ENCODE measurements around the gene PUSL1.

PUSL1 gene

DNA sequence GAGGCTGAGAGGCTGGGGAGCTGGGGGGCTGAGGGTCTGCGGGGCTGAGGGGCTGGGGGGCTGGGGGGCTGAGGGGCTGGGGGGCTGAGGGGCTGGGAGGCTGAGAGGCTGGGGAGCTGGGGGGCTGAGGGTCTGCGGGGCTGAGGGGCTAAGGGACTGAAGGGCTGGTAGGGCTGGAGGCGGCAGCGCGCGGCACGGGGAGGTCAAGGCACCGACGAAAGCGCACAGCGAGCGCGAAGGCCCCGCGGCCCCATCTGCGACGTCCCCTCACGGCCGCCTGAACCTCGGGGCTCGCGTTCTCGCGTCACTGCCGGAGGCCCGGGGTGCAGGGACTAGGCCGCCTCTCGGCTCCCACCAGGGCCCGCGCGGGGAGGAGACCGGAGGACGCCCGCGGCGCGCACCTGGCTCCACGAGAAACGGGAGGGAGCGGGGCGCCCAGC is 15.7 kb downstream of the PUSL1 start:
- DNase-seq (ENCODE audit: low read depth in 2 of 2), result no peak

DNA sequence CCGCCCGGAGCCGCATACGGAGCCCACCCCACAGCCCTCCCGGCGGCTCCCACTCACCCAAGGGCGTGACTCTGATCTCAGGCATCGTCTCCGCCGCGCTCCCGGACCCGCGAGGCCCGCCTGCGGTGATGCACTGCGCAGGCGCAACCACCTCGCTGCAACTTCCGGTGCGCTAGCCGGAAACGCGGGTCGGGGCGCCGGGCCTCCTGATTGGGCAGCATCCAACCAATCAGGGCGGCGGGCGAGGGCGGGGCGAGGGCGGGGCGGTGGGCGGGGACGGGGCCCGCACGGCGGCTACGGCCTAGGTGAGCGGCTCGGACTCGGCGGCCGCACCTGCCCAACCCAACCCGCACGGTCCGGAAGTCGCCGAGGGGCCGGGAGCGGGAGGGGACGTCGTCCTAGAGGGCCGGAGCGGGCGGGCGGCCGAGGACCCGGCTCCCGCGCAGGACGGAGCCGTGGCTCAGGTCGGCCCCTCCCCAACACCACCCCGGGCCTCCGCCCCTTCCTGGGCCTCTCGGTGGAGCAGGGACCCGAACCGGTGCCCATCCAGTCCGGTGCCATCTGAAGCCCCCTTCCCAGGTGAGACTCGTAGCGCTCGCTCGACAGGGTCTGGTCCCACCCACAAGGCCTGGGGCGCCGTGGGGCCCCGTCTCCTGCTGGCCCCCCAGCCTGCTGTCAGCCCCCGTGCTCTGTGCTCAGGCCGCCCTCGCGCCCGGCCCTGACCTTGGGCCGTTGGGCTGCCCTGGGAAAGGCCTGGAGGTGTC is 16.3 kb downstream of the PUSL1 start, which contains the start of the genes CPTP and INTS11:
Gene CPTP, plus strand, starts transcription at position 279 of the 764 bp plus-strand sequence. CDS start 2,109 bp downstream, outside the sequence.
Gene INTS11, minus strand, starts transcription at position 137 of the 764 bp plus-strand sequence. Its CDS starts 52 bp downstream, at position 85.
- peak; percentile 91 to 93 for DNase-seq (ENCODE audit: low read depth in 2 of 2)

DNA sequence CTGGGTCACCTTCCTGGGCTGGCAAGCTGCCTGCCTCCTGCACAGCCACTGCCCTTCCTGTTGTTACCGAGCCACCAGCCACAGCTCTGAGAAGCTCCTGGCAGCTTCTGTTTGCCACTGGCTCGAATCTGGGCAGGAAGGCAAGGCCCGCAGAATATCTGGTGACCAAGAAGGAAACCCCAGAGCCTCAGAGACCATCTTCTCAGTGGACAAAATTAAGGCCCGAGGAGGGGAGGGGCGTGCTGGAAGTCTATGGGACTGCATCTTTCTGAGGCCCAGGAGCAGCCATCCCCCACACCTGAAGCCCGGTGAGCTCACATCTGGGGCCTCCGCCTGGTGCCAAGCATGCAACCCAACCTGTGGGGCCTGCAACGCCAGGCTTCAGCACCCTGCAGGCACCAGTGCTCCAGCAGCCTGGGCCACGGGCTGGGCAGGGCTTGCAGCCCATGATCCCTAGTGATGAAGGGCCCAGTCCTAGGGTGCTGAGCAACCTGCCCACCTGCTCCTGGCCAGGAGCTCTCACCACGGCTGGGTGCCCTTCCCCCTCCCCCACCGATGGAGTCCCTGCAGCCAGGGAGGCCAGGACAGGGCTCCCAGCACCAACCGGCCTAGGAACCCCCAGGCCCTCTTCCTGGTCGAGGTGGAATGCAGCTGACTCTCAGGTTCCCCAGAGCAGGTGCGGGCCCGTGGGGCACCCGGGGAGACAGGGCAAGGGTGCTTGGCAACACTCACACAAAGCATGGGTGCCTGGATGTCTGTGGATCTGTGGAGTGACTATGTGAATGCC is 17.1 kb downstream of the PUSL1 start:
- DNase-seq (ENCODE audit: low read depth in 2 of 2), result no peak

DNA sequence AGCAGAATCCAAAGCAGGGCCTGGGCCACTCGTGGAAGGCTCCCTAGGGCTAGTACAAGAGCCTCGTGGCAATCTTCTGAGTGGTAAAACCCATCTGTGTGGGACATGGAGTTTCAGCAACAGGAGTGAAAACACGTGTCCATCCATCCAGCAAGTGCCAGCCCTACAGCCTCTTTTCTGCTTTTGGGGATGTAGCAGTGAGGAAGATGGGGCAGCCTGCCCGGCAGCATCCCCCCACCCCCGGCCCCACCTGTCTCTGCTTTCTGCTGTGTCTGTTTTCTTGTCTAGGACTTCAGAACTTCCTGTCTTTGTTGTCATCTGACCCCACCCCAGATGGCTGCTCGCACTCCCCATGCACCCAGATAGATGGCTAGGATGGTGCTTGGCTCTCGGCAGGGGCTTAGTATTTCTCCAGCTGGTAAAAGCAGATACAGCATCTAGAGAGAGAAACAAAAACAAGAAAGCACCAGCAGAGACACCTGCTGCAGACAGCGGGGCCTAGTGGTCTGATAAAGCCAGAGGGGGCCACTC is 17.7 kb downstream of the PUSL1 start:
- no peak for DNase-seq (ENCODE audit: low read depth in 2 of 2)

DNA sequence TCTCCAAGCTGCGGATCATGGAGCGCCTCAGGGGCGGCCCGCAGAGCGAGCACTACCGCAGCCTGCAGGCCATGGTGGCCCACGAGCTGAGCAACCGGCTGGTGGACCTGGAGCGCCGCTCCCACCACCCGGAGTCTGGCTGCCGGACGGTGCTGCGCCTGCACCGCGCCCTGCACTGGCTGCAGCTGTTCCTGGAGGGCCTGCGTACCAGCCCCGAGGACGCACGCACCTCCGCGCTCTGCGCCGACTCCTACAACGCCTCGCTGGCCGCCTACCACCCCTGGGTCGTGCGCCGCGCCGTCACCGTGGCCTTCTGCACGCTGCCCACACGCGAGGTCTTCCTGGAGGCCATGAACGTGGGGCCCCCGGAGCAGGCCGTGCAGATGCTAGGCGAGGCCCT is 18.9 kb downstream of the PUSL1 start:
- no peak for DNase-seq (ENCODE audit: low read depth in 2 of 2)

DNA sequence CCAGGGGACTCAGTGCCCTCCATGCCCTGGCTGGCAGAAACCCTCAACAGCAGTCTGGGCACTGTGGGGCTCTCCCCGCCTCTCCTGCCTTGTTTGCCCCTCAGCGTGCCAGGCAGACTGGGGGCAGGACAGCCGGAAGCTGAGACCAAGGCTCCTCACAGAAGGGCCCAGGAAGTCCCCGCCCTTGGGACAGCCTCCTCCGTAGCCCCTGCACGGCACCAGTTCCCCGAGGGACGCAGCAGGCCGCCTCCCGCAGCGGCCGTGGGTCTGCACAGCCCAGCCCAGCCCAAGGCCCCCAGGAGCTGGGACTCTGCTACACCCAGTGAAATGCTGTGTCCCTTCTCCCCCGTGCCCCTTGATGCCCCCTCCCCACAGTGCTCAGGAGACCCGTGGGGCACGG is 19.9 kb downstream of the PUSL1 start:
- DNase-seq (ENCODE audit: low read depth in 2 of 2), result no peak

DNA sequence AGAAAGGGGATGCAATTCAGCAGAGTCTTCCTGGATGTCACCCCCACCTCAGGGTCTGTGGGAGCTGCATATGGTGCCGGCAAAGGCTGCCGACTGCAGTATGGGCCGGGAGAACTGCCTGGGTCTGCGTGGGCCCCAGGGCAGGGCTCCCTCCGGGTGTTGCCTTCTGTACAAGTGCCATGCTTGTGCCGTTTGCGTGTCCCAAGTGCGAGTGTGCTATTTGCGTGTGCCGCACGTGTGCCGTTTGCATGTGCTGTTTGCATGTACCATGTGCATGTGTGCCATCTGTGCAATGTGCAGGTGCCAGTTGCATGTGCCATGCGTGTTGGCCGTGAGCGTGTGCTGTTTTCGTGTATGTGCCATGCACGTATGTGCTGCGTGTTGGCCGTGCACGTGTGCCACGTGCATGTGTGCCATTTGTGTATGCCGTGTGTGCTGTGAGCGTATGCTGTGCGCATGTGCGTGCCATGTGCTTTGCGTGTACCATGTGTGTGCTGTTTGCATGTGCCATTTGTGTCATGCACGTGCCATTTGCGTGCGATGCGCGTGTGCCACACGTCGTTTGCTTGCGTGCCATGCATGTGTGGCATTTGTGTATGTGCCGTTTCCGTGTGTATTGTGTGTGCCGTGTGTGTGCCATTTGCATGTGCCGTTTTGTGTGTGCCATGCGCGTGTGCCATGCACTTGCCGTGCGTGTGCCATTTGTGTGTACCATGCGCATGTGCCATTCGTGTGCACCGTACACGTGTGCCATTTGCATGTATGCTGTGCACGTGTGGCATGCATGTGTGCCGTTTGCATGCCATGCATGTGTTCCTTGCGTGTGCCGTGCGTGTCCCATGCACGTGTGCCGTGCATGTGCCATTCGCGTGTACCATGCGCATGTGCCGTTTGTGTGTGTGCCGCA is 21.2 kb downstream of the PUSL1 start:
- DNase-seq (ENCODE audit: low read depth in 2 of 2), result no peak

DNA sequence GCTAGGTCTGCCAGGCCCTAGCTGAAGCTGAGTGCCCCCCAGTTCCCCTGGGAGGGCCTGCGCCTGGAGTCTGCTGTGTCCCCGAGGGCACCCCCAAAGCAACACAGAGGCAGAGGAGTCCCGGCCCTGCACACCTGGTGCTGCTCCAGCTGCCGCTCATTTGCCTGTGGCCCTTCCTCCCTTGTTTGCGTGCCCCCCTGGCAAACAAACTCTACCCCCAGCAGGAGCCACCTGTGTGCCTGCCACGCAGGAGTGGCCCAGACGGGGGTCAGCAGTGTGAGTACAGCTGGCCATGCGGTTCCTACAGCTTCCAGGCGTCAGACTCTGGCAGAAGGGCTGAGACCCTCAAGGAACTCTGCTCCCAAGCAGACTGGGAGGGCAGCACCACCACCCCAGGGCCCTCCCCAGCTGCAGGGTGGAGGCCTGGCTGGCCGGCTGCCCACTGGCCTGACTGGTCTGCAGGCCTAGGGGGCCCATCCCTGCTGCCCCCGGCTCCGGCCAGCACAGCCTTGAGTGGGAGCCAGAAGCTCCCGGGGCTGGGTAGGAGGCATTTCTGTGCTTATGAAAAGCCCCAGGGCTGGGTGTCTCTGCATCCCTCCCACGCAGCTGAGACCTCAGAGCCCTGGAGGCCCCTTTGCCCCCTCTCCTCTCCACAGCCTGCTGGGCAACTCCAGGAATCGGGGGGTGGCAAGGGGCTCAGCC is 22.1 kb downstream of the PUSL1 start:
- no peak for DNase-seq (ENCODE audit: low read depth in 2 of 2)

DNA sequence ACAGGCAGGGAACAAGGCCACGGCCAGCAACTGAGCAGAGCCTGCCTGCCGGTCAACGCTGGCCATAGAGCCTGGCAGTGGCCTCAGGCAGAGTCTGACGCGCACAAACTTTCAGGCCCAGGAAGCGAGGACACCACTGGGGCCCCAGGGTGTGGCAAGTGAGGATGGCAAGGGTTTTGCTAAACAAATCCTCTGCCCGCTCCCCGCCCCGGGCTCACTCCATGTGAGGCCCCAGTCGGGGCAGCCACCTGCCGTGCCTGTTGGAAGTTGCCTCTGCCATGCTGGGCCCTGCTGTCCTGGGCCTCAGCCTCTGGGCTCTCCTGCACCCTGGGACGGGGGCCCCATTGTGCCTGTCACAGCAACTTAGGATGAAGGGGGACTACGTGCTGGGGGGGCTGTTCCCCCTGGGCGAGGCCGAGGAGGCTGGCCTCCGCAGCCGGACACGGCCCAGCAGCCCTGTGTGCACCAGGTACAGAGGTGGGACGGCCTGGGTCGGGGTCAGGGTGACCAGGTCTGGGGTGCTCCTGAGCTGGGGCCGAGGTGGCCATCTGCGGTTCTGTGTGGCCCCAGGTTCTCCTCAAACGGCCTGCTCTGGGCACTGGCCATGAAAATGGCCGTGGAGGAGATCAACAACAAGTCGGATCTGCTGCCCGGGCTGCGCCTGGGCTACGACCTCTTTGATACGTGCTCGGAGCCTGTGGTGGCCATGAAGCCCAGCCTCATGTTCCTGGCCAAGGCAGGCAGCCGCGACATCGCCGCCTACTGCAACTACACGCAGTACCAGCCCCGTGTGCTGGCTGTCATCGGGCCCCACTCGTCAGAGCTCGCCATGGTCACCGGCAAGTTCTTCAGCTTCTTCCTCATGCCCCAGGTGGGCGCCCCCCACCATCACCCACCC is 22.9 kb downstream of the PUSL1 start, which contains the start of gene TAS1R3:
Gene TAS1R3, plus strand, starts transcription at position 213 of the 898 bp plus-strand sequence. Its CDS starts 66 bp downstream, at position 279.
- DNase-seq (ENCODE audit: low read depth in 2 of 2), result no peak

DNA sequence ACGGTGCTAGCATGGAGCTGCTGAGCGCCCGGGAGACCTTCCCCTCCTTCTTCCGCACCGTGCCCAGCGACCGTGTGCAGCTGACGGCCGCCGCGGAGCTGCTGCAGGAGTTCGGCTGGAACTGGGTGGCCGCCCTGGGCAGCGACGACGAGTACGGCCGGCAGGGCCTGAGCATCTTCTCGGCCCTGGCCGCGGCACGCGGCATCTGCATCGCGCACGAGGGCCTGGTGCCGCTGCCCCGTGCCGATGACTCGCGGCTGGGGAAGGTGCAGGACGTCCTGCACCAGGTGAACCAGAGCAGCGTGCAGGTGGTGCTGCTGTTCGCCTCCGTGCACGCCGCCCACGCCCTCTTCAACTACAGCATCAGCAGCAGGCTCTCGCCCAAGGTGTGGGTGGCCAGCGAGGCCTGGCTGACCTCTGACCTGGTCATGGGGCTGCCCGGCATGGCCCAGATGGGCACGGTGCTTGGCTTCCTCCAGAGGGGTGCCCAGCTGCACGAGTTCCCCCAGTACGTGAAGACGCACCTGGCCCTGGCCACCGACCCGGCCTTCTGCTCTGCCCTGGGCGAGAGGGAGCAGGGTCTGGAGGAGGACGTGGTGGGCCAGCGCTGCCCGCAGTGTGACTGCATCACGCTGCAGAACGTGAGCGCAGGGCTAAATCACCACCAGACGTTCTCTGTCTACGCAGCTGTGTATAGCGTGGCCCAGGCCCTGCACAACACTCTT is 23.8 kb downstream of the PUSL1 start:
- DNase-seq (ENCODE audit: low read depth in 2 of 2), result no peak

DNA sequence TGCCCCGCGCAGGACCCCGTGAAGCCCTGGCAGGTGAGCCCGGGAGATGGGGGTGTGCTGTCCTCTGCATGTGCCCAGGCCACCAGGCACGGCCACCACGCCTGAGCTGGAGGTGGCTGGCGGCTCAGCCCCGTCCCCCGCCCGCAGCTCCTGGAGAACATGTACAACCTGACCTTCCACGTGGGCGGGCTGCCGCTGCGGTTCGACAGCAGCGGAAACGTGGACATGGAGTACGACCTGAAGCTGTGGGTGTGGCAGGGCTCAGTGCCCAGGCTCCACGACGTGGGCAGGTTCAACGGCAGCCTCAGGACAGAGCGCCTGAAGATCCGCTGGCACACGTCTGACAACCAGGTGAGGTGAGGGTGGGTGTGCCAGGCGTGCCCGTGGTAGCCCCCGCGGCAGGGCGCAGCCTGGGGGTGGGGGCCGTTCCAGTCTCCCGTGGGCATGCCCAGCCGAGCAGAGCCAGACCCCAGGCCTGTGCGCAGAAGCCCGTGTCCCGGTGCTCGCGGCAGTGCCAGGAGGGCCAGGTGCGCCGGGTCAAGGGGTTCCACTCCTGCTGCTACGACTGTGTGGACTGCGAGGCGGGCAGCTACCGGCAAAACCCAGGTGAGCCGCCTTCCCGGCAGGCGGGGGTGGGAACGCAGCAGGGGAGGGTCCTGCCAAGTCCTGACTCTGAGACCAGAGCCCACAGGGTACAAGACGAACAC is 24.5 kb downstream of the PUSL1 start:
- DNase-seq (ENCODE audit: low read depth in 2 of 2), result no peak

DNA sequence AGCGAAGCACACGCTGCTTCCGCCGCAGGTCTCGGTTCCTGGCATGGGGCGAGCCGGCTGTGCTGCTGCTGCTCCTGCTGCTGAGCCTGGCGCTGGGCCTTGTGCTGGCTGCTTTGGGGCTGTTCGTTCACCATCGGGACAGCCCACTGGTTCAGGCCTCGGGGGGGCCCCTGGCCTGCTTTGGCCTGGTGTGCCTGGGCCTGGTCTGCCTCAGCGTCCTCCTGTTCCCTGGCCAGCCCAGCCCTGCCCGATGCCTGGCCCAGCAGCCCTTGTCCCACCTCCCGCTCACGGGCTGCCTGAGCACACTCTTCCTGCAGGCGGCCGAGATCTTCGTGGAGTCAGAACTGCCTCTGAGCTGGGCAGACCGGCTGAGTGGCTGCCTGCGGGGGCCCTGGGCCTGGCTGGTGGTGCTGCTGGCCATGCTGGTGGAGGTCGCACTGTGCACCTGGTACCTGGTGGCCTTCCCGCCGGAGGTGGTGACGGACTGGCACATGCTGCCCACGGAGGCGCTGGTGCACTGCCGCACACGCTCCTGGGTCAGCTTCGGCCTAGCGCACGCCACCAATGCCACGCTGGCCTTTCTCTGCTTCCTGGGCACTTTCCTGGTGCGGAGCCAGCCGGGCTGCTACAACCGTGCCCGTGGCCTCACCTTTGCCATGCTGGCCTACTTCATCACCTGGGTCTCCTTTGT is 25.3 kb downstream of the PUSL1 start:
- no peak for DNase-seq (ENCODE audit: low read depth in 2 of 2)

DNA sequence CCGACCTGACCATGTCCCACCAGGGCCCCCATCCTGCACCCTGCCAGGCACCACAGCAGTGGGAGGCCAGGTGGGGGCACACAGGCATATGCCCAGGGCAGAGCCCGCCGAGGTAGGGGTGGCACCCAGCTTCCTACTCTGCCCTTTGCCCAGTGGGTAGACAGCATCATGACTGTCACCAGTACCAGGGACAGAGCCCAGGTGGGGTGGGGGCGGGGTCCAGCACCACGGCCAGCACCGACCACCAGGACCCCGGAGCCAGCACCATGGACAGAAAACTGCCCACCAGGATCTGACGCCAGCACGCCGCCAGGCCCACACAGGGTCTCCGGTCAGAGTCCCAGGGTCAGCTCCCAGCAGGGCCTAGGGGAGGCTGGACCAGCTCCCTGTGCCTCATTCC is 26.4 kb downstream of the PUSL1 start:
- no peak for DNase-seq (ENCODE audit: low read depth in 2 of 2)

DNA sequence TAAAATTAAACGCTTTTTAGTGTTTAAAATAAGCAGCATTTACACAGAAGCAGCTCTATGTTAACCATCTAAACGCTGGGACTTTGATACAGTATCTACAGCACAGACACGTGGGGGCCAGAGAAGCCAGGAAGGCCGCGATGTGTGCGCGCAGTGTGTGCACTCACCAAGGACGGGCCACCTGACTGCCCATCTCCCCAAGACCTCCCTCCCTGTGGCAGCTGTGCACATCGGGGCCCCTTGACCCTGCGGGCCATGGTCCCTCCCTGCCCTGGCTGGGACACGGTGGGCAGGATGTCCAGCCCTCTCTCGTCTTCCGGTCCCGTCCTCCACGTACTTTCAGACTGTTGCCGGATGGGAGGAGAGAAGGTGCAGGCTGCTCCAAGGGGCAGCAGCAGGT is 26.9 kb downstream of the PUSL1 start:
- DNase-seq (ENCODE audit: low read depth in 2 of 2), result no peak

DNA sequence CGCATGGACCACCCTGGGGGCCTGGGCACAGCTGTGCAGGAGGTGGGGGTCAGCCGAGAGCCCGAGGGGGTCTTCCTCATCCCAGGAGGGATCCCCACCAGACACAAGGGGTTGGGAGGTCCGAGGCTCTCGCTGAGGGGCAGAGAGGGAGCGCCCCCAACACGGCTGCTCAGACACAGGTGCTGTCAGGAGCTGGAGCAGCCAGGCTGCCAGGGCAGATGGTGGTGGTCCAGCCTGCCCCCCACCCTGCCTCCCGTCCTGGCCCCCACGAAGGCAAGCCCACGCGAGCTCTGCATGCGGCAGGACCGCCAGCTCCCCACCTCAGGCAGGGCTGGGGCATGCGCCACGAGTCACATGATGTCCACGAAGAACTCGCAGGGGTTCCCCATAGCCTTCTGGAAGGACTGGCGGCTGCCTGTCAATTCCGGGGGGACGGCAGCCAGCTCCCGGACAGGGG is 27.4 kb downstream of the PUSL1 start:
- no peak for DNase-seq (ENCODE audit: low read depth in 2 of 2)

DNA sequence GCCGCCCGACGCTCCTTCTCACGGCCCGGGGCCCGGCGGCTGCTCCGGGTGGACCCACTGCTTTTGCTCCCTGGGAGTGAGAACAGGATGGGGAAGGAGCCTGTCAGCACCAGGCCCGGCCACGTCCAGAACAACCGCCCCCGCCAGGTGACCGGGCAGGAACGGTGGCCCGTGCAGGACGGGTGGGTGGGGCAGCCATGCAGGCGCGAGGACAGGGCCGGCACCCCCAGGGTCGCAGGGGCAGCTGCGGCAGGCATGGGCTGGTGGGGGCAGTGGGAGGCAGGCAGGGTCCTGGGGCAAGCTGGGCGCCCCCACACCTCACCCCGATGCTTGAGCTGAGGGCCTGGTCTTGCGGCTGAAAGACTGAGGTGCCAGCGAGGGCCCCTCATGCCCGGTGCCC is 28.0 kb downstream of the PUSL1 start:
- no peak for DNase-seq (ENCODE audit: low read depth in 2 of 2)

DNA sequence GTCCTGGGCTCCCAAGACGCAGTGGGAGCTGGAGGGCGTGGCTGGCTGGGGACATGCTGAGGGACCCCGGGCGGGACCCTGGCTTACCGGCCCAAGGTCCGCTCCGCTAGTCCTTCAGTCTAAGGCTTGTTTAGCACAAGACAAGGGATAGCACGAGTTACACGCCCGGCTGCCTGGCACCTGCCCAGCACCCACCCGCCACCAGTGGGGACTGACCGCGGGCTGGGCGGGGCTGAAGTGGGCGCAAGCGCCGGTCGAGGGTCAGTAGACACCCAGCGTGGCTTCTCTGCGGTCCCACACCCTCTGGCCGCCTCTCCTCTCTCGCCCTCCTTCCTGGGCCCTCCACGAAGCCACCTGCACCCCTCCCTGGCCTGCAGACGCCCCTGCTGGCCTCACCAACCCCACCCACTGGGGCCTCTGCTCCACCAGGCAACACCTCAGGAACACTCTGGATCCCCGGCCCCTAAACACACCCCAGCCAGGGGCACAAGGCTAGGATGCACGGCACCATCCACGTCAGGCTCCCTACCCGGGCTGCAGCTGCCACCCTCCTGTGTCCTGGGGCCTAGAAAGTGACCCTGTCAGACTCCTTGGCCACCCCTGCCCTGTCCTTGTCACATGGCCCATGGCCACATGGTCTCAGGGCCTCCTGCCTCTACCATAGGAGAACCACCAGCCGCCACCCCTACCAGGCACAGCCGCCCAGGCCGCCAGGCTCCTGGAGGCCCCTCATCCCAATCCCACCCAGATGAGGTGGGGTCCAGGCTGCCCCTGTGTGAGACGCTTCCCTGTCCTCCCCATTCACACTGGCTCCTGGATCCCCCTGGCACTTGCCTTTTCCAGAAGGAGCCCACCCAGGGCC is 28.8 kb downstream of the PUSL1 start:
- no peak for DNase-seq (ENCODE audit: low read depth in 2 of 2)

All from stimulated activated CD8-positive, alpha-beta memory T cell treated with anti-CD3 and anti-CD28 coated beads, Interleukin-15, amount 100 ng/mL, for 4 hours (primary cell).